H9 (cell line): ENCODE measurements around the gene ZSWIM6. TPM values are rescaled to one million over a fixed set of nuclear protein-coding genes. Genes with fewer than 3 reads are reported as not detected.

Experiments
- DNase-seq: peaks from one replicate; pipeline ENCODE4 v3.0.0-alpha.2; 2017
- H2AFZ ChIP-seq: one replicate; pipeline ENCODE4 v1.6.1; 2013; ENCODE audit warnings: mild to moderate bottlenecking, low read length, control low read depth, moderate library complexity
- H2AK5ac ChIP-seq: 2 replicates; pipeline ENCODE4 v1.6.1; 2013; ENCODE audit warnings: low read length, control low read depth, mixed read lengths; ENCODE audit not compliant: insufficient read length
- H2BK120ac ChIP-seq: one replicate; pipeline ENCODE4 v1.6.1; 2013; ENCODE audit warnings: low read depth, mild to moderate bottlenecking, low read length, control low read depth, inconsistent platforms; ENCODE audit not compliant: poor library complexity, severe bottlenecking
- H2BK12ac ChIP-seq: 2 replicates; pipeline ENCODE4 v1.6.1; 2013; ENCODE audit warnings: low read length, control low read depth, mixed read lengths, low read depth; ENCODE audit not compliant: insufficient read length
- H2BK15ac ChIP-seq: 2 replicates; pipeline ENCODE4 v1.6.1; 2013; ENCODE audit warnings: low read depth, low read length, control low read depth
- H2BK20ac ChIP-seq: one replicate; pipeline ENCODE4 v1.6.1; 2013; ENCODE audit warnings: low read depth, mild to moderate bottlenecking, low read length, control low read depth, inconsistent platforms; ENCODE audit not compliant: poor library complexity, severe bottlenecking
- H2BK5ac ChIP-seq: 2 replicates; pipeline ENCODE4 v1.6.1; 2013; ENCODE audit warnings: low read length, control low read depth, mixed read lengths; ENCODE audit not compliant: insufficient read length
- H3K14ac ChIP-seq: 2 replicates; pipeline ENCODE4 v1.6.1; 2013; ENCODE audit warnings: low read length, control low read depth; ENCODE audit not compliant: insufficient read depth
- H3K18ac ChIP-seq: 2 replicates; pipeline ENCODE4 v1.6.1; 2013; ENCODE audit warnings: low read depth, mild to moderate bottlenecking, mixed read lengths, low read length, control low read depth; ENCODE audit not compliant: insufficient read length
- H3K23ac ChIP-seq: 2 replicates; pipeline ENCODE4 v1.6.1; 2013; ENCODE audit warnings: low read length, control low read depth, mixed read lengths, low read depth; ENCODE audit not compliant: insufficient read length
- H3K23me2 ChIP-seq: 2 replicates; pipeline ENCODE4 v1.6.1; 2013; ENCODE audit warnings: low read depth, mild to moderate bottlenecking, mixed read lengths, low read length, control low read depth; ENCODE audit not compliant: insufficient read length, poor library complexity, severe bottlenecking
- H3K27ac ChIP-seq: 2 replicates; pipeline ENCODE4 v1.5.1; 2013; ENCODE audit warnings: low read length, control low read depth, mixed read lengths, low read depth; ENCODE audit not compliant: insufficient read length
- H3K27me3 ChIP-seq: 2 replicates; pipeline ENCODE4 v1.6.1; 2013; ENCODE audit warnings: low read length, control low read depth, inconsistent platforms; ENCODE audit not compliant: insufficient read depth
- H3K4ac ChIP-seq: 2 replicates; pipeline ENCODE4 v1.6.1; 2013; ENCODE audit warnings: low read depth, mild to moderate bottlenecking, control low read depth, inconsistent platforms, low read length, moderate library complexity
- H3K4me1 ChIP-seq: 2 replicates; pipeline ENCODE4 v1.6.1; 2013; ENCODE audit warnings: low read length, control low read depth, inconsistent platforms; ENCODE audit not compliant: insufficient read depth
- H3K4me2 ChIP-seq: 2 replicates; pipeline ENCODE4 v1.6.1; 2013; ENCODE audit warnings: low read length, control low read depth, mixed read lengths; ENCODE audit not compliant: insufficient read length, insufficient read depth
- H3K56ac ChIP-seq: 2 replicates; pipeline ENCODE4 v1.6.1; 2013; ENCODE audit warnings: low read depth, mild to moderate bottlenecking, mixed read lengths, low read length, control low read depth; ENCODE audit not compliant: insufficient read length
- H3K79me1 ChIP-seq: 2 replicates; pipeline ENCODE4 v1.6.1; 2013; ENCODE audit warnings: low read depth, mild to moderate bottlenecking, moderate library complexity, low read length, control low read depth, inconsistent platforms; ENCODE audit not compliant: insufficient read depth, poor library complexity, severe bottlenecking
- H3K79me2 ChIP-seq: 2 replicates; pipeline ENCODE4 v1.6.1; 2013; ENCODE audit warnings: low read length, control low read depth, inconsistent platforms; ENCODE audit not compliant: insufficient read depth
- H3K9ac ChIP-seq: 2 replicates; pipeline ENCODE4 v1.6.1; 2013; ENCODE audit warnings: low read length, control low read depth, mixed read lengths; ENCODE audit not compliant: insufficient read length; ENCODE audit errors: extremely low read depth
- H3K9me3 ChIP-seq: one replicate; pipeline ENCODE4 v1.6.1; 2013; ENCODE audit warnings: low read depth, low read length, inconsistent platforms; ENCODE audit not compliant: control insufficient read depth
- H3T11ph ChIP-seq: one replicate; pipeline ENCODE4 v1.6.1; 2013; ENCODE audit warnings: mild to moderate bottlenecking, low read length, control low read depth, inconsistent platforms
- H4K20me1 ChIP-seq: one replicate; pipeline ENCODE4 v1.6.1; 2013; ENCODE audit not compliant: control insufficient read depth, insufficient read length, insufficient read depth
- H4K5ac ChIP-seq: 2 replicates; pipeline ENCODE4 v1.6.1; 2013; ENCODE audit warnings: low read depth, mild to moderate bottlenecking, mixed read lengths, low read length, control low read depth; ENCODE audit not compliant: insufficient read length
- H4K8ac ChIP-seq: replicated peaks from 2 replicates; pipeline ENCODE4 v1.6.1; 2013; ENCODE audit warnings: low read length, control low read depth, mixed read lengths, low read depth; ENCODE audit not compliant: insufficient read length
- H4K91ac ChIP-seq: 2 replicates; pipeline ENCODE4 v1.6.1; 2013; ENCODE audit warnings: low read depth, mild to moderate bottlenecking, moderate library complexity, mixed read lengths, low read length, control low read depth; ENCODE audit not compliant: insufficient read length
- H3K27ac Mint-ChIP-seq, 3 experiments: 2 replicates in 2 of 3; 3 replicates in 1 of 3; pipeline ENCODE4 v1.8.0; 2020 to 2021; ENCODE audit warnings: mixed read lengths in 3 of 3, mild to moderate bottlenecking in 1 of 3, moderate library complexity in 1 of 3
- H3K27me3 Mint-ChIP-seq: 2 replicates; pipeline ENCODE4 v1.8.0; 2021; ENCODE audit warnings: low read depth, mild to moderate bottlenecking, moderate library complexity, mixed read lengths
- H3K36me3 Mint-ChIP-seq, 3 experiments: 2 replicates in 2 of 3; 3 replicates in 1 of 3; pipeline ENCODE4 v1.8.0; 2020 to 2021; ENCODE audit warnings: low read depth in 3 of 3, mixed read lengths in 3 of 3; ENCODE audit not compliant: insufficient read depth in 1 of 3
- H3K4me1 Mint-ChIP-seq, 2 experiments: 2 replicates each; pipeline ENCODE4 v1.8.0; 2020; ENCODE audit warnings: mixed read lengths in 2 of 2
- H3K4me3 Mint-ChIP-seq, 2 experiments: 2 replicates in 1 of 2; 3 replicates in 1 of 2; pipeline ENCODE4 v1.8.0; 2020 to 2021; ENCODE audit warnings: mild to moderate bottlenecking in 2 of 2, mixed read lengths in 2 of 2, moderate library complexity in 1 of 2
- H3K9me3 Mint-ChIP-seq, 2 experiments: 2 replicates in 1 of 2; 3 replicates in 1 of 2; pipeline ENCODE4 v1.8.0; 2020; ENCODE audit warnings: mild to moderate bottlenecking in 2 of 2, mixed read lengths in 2 of 2, moderate library complexity in 1 of 2
- CTCF ChIP-seq: fragments of 200-600 bp; sonication (generic); conservative IDR thresholded peaks from 3 replicates; pipeline ENCODE4 v1.8.0; 2021; ENCODE audit warnings: antibody characterized with exemption, mild to moderate bottlenecking
- total RNA-seq: library from RNA; stranded (reverse); gene quantifications from 2 replicates; pipeline ENCODE4 v1.2.1, GENCODE V29; 2021

The ZSWIM6 gene
- total RNA-seq, 1 experiment from 2014 or later, result 11.5 TPM

GRCh38 chr5:61401726-61402125 lies 69.7 kb downstream of the ZSWIM6 start:
- Mint-ChIP-seq H3K27ac (peak overlapping the region in 2 of 3 experiments; percentile 2 to 50; a peak in 2 of 7 replicates), H3K36me3 (peaks cover 0 to 9% (median 9%) of the 10 kb centered on the region in 3 experiments; a peak in 4 of 7 replicates)

More at GRCh38 chr5:61401726-61402125, 69.7 kb downstream of the ZSWIM6 start:
- H2BK20ac ChIP-seq, result no peak overlapping the region
- no peak overlapping the region for H4K8ac ChIP-seq
- no peak overlapping the region for H2AK5ac ChIP-seq
- H3K9me3 ChIP-seq, result no peaks in the 10 kb centered on the region
- H4K5ac ChIP-seq, result no peak overlapping the region
- no peak overlapping the region for H3K9ac ChIP-seq
- H2AFZ ChIP-seq, result no peak overlapping the region
- no peak overlapping the region for H2BK15ac ChIP-seq
- H3K27ac ChIP-seq, result no peak overlapping the region
- no peak overlapping the region for H3K4me2 ChIP-seq
- no peaks in the 10 kb centered on the region for H3K79me1 ChIP-seq
- no peak overlapping the region for H2BK12ac ChIP-seq
- no peaks in the 10 kb centered on the region for H3K23me2 ChIP-seq
- no peak overlapping the region for H3K56ac ChIP-seq
- no peak for DNase-seq
- H3T11ph ChIP-seq, result no peak overlapping the region
- Mint-ChIP-seq H3K27me3 (no peaks in the 10 kb centered on the region), H3K9me3 (peaks cover 3 to 7% of the 10 kb centered on the region in 2 experiments; a peak in 3 of 5 replicates), H3K4me1 (peaks cover 35 to 39% of the 10 kb centered on the region in 2 experiments), H3K4me3 (no peak overlapping the region)
- H2BK120ac ChIP-seq, result no peak overlapping the region
- H3K18ac ChIP-seq, result no peak overlapping the region
- H3K79me2 ChIP-seq, result no peaks in the 10 kb centered on the region
- H3K27me3 ChIP-seq, result no peaks in the 10 kb centered on the region
- no peaks in the 10 kb centered on the region for H4K20me1 ChIP-seq
- no peak overlapping the region for H2BK5ac ChIP-seq
- H3K14ac ChIP-seq, result no peak overlapping the region
- no peak for TF ChIP-seq CTCF
- no peak overlapping the region for H4K91ac ChIP-seq
- no peak overlapping the region for H3K4ac ChIP-seq
- H3K4me1 ChIP-seq, result no peaks in the 10 kb centered on the region
- no peak overlapping the region for H3K23ac ChIP-seq
